ENCODE measurements around the gene TBC1D9B. TPM values are rescaled to one million over a fixed set of nuclear protein-coding genes. Genes with fewer than 3 reads are reported as not detected.

The TBC1D9B gene
- total RNA-seq, 2 donors from 2014 or later: 89.3 to 136 TPM

- DNase-seq: peak; percentile 48
- H3K4me3 ChIP-seq: peak overlapping the region; percentile 42
- peak overlapping the region; percentile 3 for H3K27ac ChIP-seq
Observed at GRCh38 chr5:179816796-179817469, 90.8 kb downstream of the TBC1D9B start.

GRCh38 chr5:179816401-179816795 lies 91.3 kb downstream of the TBC1D9B start:
- H3K4me3 ChIP-seq: peak overlapping the region; percentile 42

More at GRCh38 chr5:179816796-179817469, 90.8 kb downstream of the TBC1D9B start:
- H3K9ac ChIP-seq (ENCODE audit: low read depth in 2 of 2, low read length in 2 of 2): peak overlapping the region; percentile 63 to 72
- no peaks in the 10 kb centered on the region for H3K9me3 ChIP-seq
- intact Hi-C loops (cut with DNase I): no loop called here
- H3K27me3 ChIP-seq: no peaks in the 10 kb centered on the region
- H3K36me3 ChIP-seq: no peaks in the 10 kb centered on the region
- H3K4me1 ChIP-seq: peaks cover 23% of the 10 kb centered on the region
- no peak for TF ChIP-seq CTCF (IDR thresholded peaks at IDR 0.05)

GRCh38 chr5:179815491-179816249 lies 92.0 kb downstream of the TBC1D9B start:
- H3K4me1 ChIP-seq: peaks cover 23% of the 10 kb centered on the region
- H3K9me3 ChIP-seq: no peaks in the 10 kb centered on the region
- H3K4me3 ChIP-seq: no peak overlapping the region
- H3K9ac ChIP-seq (ENCODE audit: low read depth in 2 of 2, low read length in 2 of 2): no peak overlapping the region
- TF ChIP-seq CTCF (IDR thresholded peaks at IDR 0.05): no peak
- H3K27ac ChIP-seq: no peak overlapping the region
- DNase-seq: no peak
- no peaks in the 10 kb centered on the region for H3K27me3 ChIP-seq
- intact Hi-C loops (cut with DNase I): no loop called here
- no peaks in the 10 kb centered on the region for H3K36me3 ChIP-seq

More at GRCh38 chr5:179816401-179816795, 91.3 kb downstream of the TBC1D9B start:
- intact Hi-C loops (cut with DNase I): no loop called here
- Histone ChIP-seq H3K27ac (no peak overlapping the region), H3K9me3 (no peaks in the 10 kb centered on the region), H3K9ac (ENCODE audit: low read depth in 2 of 2, low read length in 2 of 2) (peak overlapping the region; percentile 63 to 72), H3K27me3 (no peaks in the 10 kb centered on the region), H3K4me1 (peaks cover 23% of the 10 kb centered on the region), H3K36me3 (no peaks in the 10 kb centered on the region)
- TF ChIP-seq CTCF (IDR thresholded peaks at IDR 0.05): no peak
- no peak for DNase-seq

GRCh38 chr5:179814090-179814489 lies 93.6 kb downstream of the TBC1D9B start:
- Histone ChIP-seq H3K9me3 (no peaks in the 10 kb centered on the region), H3K4me3 (no peak overlapping the region), H3K9ac (ENCODE audit: low read depth in 2 of 2, low read length in 2 of 2) (no peak overlapping the region), H3K27ac (no peak overlapping the region), H3K4me1 (peaks cover 12% of the 10 kb centered on the region), H3K36me3 (no peaks in the 10 kb centered on the region), H3K27me3 (no peaks in the 10 kb centered on the region)
- intact Hi-C loops (cut with DNase I): no loop called here
- TF ChIP-seq CTCF (IDR thresholded peaks at IDR 0.05): no peak
- no peak for DNase-seq

GRCh38 chr5:179812997-179813607 lies 94.6 kb downstream of the TBC1D9B start:
- Histone ChIP-seq H3K9ac (ENCODE audit: low read depth in 2 of 2, low read length in 2 of 2) (no peak overlapping the region), H3K4me1 (peaks cover 8% of the 10 kb centered on the region), H3K27ac (no peak overlapping the region), H3K9me3 (no peaks in the 10 kb centered on the region), H3K27me3 (no peaks in the 10 kb centered on the region), H3K4me3 (no peak overlapping the region), H3K36me3 (no peaks in the 10 kb centered on the region)
- intact Hi-C loops (cut with DNase I): no loop called here
- no peak for DNase-seq
- no peak for TF ChIP-seq CTCF (IDR thresholded peaks at IDR 0.05)
